Measurements from ENCODE around the gene ZDHHC11B.
"Not testable (repeated sequence)": the region's sequence is repeated elsewhere in the genome, so short reads cannot be mapped to it uniquely, and the experiment has no call there.

- TF ChIP-seq CTCF (IDR thresholded peaks at IDR 0.05; ENCODE audit: poor library complexity, severe bottlenecking); EZH2 (IDR thresholded peaks at IDR 0.05; ENCODE audit: borderline replicate concordance, insufficient read depth, low read length, poor library complexity, severe bottlenecking); EP300 (conservative IDR thresholded peaks at IDR 0.05; ENCODE audit: poor library complexity, severe bottlenecking); SMC3 (conservative IDR thresholded peaks at IDR 0.05; ENCODE audit: poor library complexity); MXI1 (conservative IDR thresholded peaks at IDR 0.05; ENCODE audit: poor library complexity, severe bottlenecking); RAD21 (conservative IDR thresholded peaks at IDR 0.05): not testable (repeated sequence)
- TF ChIP-seq POLR2AphosphoS5 (IDR thresholded peaks at IDR 0.05) = peak; percentile 60
Observed at GRCh38 chr5:783049-783802, 1.3 kb downstream of the ZDHHC11B start.
